K562 (cell line): ENCODE results near the gene SNX20.

Source experiments
- BRD9 ChIP-seq: fragments of 450-650 bp; IDR thresholded peaks from 2 replicates; pipeline ENCODE4 v1.6.1; 2018; ENCODE audit warnings: low read depth; ENCODE audit not compliant: partially characterized antibody
- KDM4B ChIP-seq, 2 experiments: fragments of 450-650 bp in 1 of 2; sonication (generic) in 1 of 2; IDR thresholded peaks; 2 replicates each; pipeline ENCODE4 v1.6.1; 2016 to 2017; ENCODE audit warnings: borderline replicate concordance in 2 of 2, antibody characterized with exemption in 1 of 2, low read depth in 1 of 2, mild to moderate bottlenecking in 1 of 2
- MLLT1 ChIP-seq, 2 experiments: fragments of 450-650 bp; IDR thresholded peaks; 2 replicates each; pipeline ENCODE4 v1.6.1; 2016
- YY1 ChIP-seq, 3 experiments: IDR thresholded peaks; 2 replicates each; pipeline ENCODE4 v1.6.1; 2011; ENCODE audit warnings: low read length in 2 of 3, mild to moderate bottlenecking in 2 of 3, moderate library complexity in 2 of 3, borderline replicate concordance in 1 of 3, control low read depth in 1 of 3, low read depth in 1 of 3; ENCODE audit not compliant: insufficient read depth in 3 of 3, insufficient replicate concordance in 2 of 3, control insufficient read depth in 1 of 3, insufficient read length in 1 of 3; ENCODE audit errors: extremely low read depth in 1 of 3

DNA sequence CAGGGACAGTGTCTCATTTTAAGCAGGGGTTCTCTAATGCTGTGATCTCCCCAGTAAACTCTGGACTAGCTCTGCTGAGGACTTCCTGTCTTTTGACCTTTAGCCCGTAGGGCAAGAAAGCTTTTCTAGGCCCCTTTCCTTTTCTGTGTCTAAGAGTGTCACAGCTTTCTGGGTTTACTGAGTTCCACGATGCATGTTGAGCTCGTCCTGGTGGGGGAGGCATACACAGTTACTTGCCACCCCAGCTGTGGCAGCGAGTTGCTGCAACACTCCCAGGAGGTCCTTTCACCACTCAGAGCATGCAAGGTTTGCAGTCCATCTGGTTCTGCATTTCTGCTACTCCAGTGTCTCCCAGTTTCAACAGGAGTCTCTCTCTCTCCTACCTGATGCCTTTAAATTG lies 36.0 kb upstream of the SNX20 start:
- TF ChIP-seq MLLT1 (IDR thresholded peaks at IDR 0.05), result no peak
- TF ChIP-seq BRD9, result no peak
- no peak for TF ChIP-seq KDM4B (IDR thresholded peaks at IDR 0.05; ENCODE audit: borderline replicate concordance in 2 of 2, low read depth in 1 of 2)
- no peak for TF ChIP-seq YY1 (IDR thresholded peaks at IDR 0.05; ENCODE audit: borderline replicate concordance in 1 of 3, control insufficient read depth in 1 of 3, extremely low read depth in 1 of 3, insufficient read depth in 3 of 3, insufficient read length in 1 of 3, insufficient replicate concordance in 2 of 3, low read depth in 1 of 3, low read length in 2 of 3)
